GM10266 (cell line): ENCODE measurements around the gene ULK4.
"Not testable (repeated sequence)": the region's sequence is repeated elsewhere in the genome, so short reads cannot be mapped to it uniquely, and the experiment has no call there.

ENCODE experiments used
- DNase-seq: peaks from one replicate; pipeline ENCODE4 v3.0.0; 2012; ENCODE audit errors: extremely low spot score
- TF ChIP-seq, protein P1 (sequence below): IDR thresholded peaks from 2 replicates; pipeline ENCODE4 v1.5.1; 2012; ENCODE audit warnings: mild to moderate bottlenecking, low read depth; ENCODE audit not compliant: control insufficient read depth, insufficient read depth; ENCODE audit errors: missing control alignments

The ULK4 gene

DNA sequence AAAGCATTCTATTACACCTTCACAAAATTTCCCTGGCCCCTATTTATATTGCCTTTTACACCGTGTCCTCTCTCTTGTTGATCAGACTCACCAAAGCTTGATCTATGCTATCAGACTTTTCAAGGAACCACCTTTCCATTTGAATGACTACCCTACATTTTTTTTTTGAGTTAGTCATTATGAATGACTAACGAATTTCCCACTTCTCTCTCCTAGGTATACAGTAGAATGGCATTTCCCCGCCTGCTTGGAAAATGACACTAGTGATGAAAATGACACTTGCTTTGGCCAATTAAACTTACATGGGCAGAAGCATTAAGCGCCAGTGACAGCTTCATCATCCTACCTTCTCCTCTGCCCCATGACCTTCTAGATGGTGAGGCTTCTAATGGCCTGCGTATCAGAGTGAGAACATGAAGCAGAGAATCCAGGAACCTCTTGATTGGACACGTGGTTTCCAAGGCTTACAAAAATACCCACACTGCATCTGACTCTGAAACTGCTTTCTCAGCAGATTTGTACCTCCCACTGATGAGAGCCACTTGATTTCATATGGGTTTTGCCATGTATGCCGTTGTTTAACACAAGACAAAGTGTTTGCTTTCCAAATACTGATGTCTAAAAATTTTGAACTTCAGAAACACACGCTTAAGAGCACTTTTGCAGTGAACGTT, 392.1 kb downstream of the ULK4 start:
- TF ChIP-seq, protein P1, sequence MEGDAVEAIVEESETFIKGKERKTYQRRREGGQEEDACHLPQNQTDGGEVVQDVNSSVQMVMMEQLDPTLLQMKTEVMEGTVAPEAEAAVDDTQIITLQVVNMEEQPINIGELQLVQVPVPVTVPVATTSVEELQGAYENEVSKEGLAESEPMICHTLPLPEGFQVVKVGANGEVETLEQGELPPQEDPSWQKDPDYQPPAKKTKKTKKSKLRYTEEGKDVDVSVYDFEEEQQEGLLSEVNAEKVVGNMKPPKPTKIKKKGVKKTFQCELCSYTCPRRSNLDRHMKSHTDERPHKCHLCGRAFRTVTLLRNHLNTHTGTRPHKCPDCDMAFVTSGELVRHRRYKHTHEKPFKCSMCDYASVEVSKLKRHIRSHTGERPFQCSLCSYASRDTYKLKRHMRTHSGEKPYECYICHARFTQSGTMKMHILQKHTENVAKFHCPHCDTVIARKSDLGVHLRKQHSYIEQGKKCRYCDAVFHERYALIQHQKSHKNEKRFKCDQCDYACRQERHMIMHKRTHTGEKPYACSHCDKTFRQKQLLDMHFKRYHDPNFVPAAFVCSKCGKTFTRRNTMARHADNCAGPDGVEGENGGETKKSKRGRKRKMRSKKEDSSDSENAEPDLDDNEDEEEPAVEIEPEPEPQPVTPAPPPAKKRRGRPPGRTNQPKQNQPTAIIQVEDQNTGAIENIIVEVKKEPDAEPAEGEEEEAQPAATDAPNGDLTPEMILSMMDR = no peak
- DNase-seq = no peak

DNA sequence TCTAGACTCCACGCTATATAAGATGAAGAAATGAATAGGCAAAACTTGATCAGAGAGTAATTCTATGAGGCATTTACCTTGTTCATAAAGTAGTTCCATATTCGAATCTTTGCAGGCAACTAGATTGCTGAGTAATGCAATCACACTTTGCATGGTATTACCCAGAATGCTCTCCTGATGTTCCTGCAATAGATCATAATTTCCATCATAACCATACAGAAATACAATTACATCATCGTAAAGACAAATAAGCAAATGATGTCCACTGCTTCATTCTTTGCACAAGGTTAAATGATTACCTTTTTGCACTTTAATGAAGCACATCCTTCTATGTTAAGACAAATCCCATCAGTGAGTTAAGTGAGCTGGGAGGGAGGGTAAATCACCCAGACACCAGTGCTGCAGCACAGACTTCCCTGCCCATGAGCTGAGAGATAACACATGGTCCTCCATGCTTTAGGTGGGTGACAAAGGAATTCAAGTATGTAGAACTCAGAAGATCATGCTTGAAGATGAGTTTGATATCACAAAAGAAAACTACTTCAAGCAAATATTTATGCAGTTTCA, 395.9 kb downstream of the ULK4 start:
- TF ChIP-seq, protein P1 = no peak
- DNase-seq = no peak

DNA sequence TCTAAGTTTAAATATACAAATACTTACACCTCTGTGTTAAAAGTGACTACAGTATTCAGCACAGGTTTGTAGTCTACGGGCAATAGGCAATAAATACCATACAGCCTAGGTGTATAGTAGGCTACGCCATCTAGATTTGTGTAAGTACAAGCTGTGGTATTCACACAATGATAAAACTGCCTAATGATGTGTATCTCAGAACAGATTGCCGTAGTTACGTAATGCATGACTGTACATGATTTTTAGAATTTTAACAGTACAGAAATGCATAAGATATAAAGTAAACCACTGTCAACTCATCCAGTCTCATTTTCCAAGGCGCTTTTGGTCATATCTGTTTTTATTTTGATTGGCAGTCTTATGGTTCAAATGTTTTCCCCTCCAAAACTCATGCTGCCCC, 396.9 kb downstream of the ULK4 start:
- TF ChIP-seq, protein P1 = no peak

DNA sequence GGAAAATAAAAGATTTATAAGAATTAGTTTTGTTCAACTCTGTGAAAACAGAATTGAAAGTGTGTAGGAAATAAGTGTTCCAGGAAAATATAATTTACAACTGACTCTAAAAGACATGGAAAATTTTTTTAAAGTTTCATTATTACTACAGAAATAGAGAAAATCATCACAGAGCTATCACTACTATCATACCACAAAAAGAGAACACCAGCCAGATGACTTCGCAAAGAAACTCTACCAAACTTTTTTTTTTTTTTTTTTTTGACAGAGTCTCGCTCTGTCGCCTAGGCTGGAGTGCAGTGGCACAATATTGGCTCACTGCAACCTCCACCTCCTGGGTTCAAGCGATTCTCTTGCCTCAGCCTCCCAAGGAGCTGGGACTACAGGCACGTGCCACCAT, 405.7 kb downstream of the ULK4 start:
- not testable (repeated sequence) for DNase-seq

More for the DNA sequence above, 396.9 kb downstream of the ULK4 start:
- DNase-seq = no peak

DNA sequence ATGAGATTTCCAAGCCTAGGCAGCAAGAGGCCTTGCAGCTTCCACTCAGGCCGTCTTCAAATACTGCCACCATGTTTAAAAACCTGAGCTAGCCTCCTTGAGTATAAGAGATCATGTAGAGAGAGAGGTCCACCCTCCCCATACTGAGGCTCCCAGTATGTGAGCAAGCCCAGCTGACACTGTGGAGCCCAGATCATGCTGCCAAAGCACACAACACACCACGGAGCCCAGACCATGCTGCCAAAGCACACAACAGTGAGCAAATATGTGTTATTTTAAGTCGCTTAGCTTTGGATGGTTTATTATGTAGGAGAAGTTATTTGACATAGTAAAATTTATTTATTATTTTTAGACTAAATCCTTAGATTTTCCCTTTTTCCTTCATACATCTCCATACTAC, 428.9 kb downstream of the ULK4 start:
- TF ChIP-seq, protein P1 = no peak
- DNase-seq = no peak

DNA sequence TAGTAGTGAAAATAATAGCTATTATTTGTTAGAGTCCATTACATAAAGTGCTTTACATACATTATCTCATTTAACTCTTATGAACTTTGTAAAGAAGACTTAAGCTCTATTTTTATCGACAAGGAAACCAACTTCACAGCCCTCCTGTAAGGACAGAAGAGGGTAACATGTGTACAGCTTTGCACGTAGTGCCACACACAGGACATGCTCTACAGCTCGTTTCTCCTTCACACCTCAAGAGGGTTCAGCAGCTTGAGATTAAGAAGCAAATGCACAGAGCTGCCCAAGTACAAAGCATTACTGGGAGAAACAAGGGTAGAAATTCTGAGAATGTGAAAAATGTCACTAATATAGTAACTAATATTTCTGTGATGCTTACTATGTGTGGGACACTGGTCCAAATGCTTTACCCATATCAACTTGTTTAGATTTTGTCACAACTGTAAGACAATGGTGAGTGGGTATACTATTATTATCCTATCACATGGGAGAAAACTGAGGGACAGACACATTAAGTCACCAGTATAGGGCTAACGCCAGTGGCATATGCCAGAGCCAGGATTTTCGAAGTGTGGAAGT, 434.8 kb downstream of the ULK4 start:
- no peak for DNase-seq

DNA sequence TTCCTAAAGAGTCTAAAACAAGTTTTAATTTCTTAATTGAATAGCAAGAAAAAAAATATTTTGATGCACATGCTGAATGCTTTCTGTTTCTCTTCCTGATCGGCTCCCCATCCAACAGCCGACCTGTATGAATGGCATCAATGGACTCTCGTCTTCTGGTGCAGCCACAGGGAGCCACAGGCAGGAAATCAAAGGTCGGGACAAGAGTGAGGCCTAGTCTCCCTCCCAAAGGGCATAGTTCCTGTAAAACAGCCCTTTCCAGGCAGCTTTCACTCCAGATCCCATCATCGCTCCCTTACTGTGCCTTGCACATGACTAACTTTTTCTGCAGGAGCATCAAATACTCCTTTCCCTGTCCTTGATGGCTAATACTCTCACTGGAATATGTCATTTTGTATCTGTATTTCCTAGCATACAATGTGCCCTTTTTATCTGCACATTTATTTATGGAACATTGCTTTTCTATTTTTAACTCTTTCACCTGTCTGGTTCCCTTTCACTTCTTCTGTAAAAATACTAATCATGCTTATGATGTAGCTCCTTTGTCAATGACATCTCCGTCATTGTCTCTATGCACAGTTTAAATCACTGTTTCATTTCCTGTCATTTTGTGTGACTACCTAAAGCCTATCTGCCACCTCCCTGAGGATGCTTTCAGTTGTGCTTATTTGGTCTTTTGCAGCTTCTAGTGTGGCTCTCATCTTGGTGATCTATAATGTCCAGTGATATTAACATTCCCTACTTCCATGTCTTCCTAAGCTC, 436.4 kb downstream of the ULK4 start:
- TF ChIP-seq, protein P1 = no peak
- DNase-seq = peak; percentile 38

More for the DNA sequence above, 434.8 kb downstream of the ULK4 start:
- TF ChIP-seq, protein P1 = no peak
